Breast epithelium (tissue), 3 donors: ENCODE data around the gene BRINP3.

Source experiments
- CTCF ChIP-seq, 3 donors: fragments of 450-650 bp; IDR thresholded peaks; one replicate each; pipeline ENCODE4 v1.5.1; 2016 to 2017; ENCODE audit warnings: antibody characterized with exemption in 3 of 3, mild to moderate bottlenecking in 3 of 3, moderate library complexity in 3 of 3
- POLR2A ChIP-seq: fragments of 450-650 bp; IDR thresholded peaks from one replicate; pipeline ENCODE4 v1.6.1; 2016; ENCODE audit warnings: antibody characterized with exemption, mild to moderate bottlenecking, moderate library complexity
- POLR2AphosphoS5 ChIP-seq, 3 donors: sonication (generic); formaldehyde crosslinking; IDR thresholded peaks; one replicate each; pipeline ENCODE4 v1.6.1; 2017; ENCODE audit warnings: antibody characterized with exemption in 3 of 3

GRCh38 chr1:190207733-190208132 lies 269.9 kb downstream of the BRINP3 start:
- TF ChIP-seq CTCF (IDR thresholded peaks at IDR 0.05): no peak
- no peak for TF ChIP-seq POLR2A
- no peak for TF ChIP-seq POLR2AphosphoS5 (IDR thresholded peaks at IDR 0.05)
